GM19238 (cell line): ENCODE data around the gene DNER.

Source experiments
- DNase-seq: peaks from one replicate; pipeline ENCODE4 v3.0.0; 2011; ENCODE audit warnings: low spot score; ENCODE audit not compliant: insufficient read length

The DNER gene

GRCh38 chr2:229443546-229444268 lies 270.6 kb downstream of the DNER start:
- DNase-seq: no peak

- DNase-seq: no peak
Measured at GRCh38 chr2:229443141-229443540, 271.2 kb downstream of the DNER start.

GRCh38 chr2:229438430-229439159 lies 275.8 kb downstream of the DNER start:
- DNase-seq: no peak

- no peak for DNase-seq
Measured at GRCh38 chr2:229437467-229437866, 276.9 kb downstream of the DNER start.

- DNase-seq: no peak
Measured at GRCh38 chr2:229434187-229434586, 280.2 kb downstream of the DNER start.

GRCh38 chr2:229433351-229433750 lies 281.0 kb downstream of the DNER start:
- no peak for DNase-seq

GRCh38 chr2:229431327-229431954 lies 282.9 kb downstream of the DNER start:
- no peak for DNase-seq

GRCh38 chr2:229429589-229429988 lies 284.8 kb downstream of the DNER start:
- no peak for DNase-seq

GRCh38 chr2:229426464-229426863 lies 287.9 kb downstream of the DNER start:
- no peak for DNase-seq

GRCh38 chr2:229425598-229425997 lies 288.8 kb downstream of the DNER start:
- no peak for DNase-seq

- no peak for DNase-seq
Measured at GRCh38 chr2:229422063-229422462, 292.3 kb downstream of the DNER start.

GRCh38 chr2:229419158-229419557 lies 295.2 kb downstream of the DNER start:
- no peak for DNase-seq

- no peak for DNase-seq
Measured at GRCh38 chr2:229417916-229418315, 296.4 kb downstream of the DNER start.

- no peak for DNase-seq
Measured at GRCh38 chr2:229417176-229417575, 297.2 kb downstream of the DNER start.

- no peak for DNase-seq
Measured at GRCh38 chr2:229416116-229416694, 298.1 kb downstream of the DNER start.

- DNase-seq: no peak
Measured at GRCh38 chr2:229414631-229415030, 299.7 kb downstream of the DNER start.

- DNase-seq: no peak
Measured at GRCh38 chr2:229412686-229413085, 301.7 kb downstream of the DNER start.

GRCh38 chr2:229410946-229411345 lies 303.4 kb downstream of the DNER start:
- no peak for DNase-seq

GRCh38 chr2:229410264-229410663 lies 304.1 kb downstream of the DNER start:
- no peak for DNase-seq

GRCh38 chr2:229409751-229410181 lies 304.6 kb downstream of the DNER start:
- DNase-seq: no peak

- DNase-seq: no peak
Measured at GRCh38 chr2:229408962-229409361, 305.4 kb downstream of the DNER start.

- DNase-seq: no peak
Measured at GRCh38 chr2:229408356-229408755, 306.0 kb downstream of the DNER start.
